ENCODE data around the gene GBF1. TPM values are rescaled to one million over a fixed set of nuclear protein-coding genes. Genes with fewer than 3 reads are reported as not detected.

Gene GBF1
- total and polyA plus RNA-seq, 2 experiments from 2014 or later, result 43.1 to 55.4 TPM

DNA sequence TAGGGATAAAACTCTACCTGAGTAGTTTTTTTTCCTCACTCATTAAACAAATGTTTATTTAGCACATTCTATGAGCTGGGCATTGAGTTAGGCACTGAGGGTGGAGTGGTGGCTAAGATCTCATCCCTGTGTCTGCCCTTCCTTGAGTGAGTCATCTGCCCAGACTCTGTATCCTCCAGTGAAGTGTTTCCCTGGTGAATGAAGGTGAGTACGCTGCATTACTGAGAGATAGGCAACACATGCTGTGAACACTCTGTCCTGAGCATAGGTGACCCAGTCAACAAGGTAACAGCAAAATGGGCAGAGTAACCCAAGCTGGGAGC lies 9.8 kb upstream of the GBF1 start:
- no peak overlapping the region for H3K27ac ChIP-seq
- no peaks in the 10 kb centered on the region for H4K20me1 ChIP-seq (ENCODE audit: insufficient read depth, poor library complexity, severe bottlenecking)
- H3K9me2 ChIP-seq (replicated peaks; ENCODE audit: insufficient read depth), result no peaks in the 10 kb centered on the region
- H3K79me2 ChIP-seq, result no peaks in the 10 kb centered on the region
- peaks cover 76% of the 10 kb centered on the region for H3K27me3 ChIP-seq
- no peak for DNase-seq (ENCODE audit: low spot score)
- H2AFZ ChIP-seq, result no peak overlapping the region
- H3K4me1 ChIP-seq (ENCODE audit: insufficient read depth), result peaks cover 13% of the 10 kb centered on the region
- no peaks in the 10 kb centered on the region for H3K36me3 ChIP-seq (replicated peaks; ENCODE audit: insufficient read depth, low read depth)
- 65% methylated on average over 1 of the region's 1 CpG for WGBS (ENCODE audit: low lambda C conversion rate, missing lambda C conversion rate)
- TF ChIP-seq EZH2phosphoT487 (IDR thresholded peaks at IDR 0.05; ENCODE audit: low read depth, severe bottlenecking, unreplicated experiment), result no peak
- no peak for TF ChIP-seq EZH2 (IDR thresholded peaks at IDR 0.05; ENCODE audit: borderline replicate concordance)
- TF ChIP-seq, protein P1, sequence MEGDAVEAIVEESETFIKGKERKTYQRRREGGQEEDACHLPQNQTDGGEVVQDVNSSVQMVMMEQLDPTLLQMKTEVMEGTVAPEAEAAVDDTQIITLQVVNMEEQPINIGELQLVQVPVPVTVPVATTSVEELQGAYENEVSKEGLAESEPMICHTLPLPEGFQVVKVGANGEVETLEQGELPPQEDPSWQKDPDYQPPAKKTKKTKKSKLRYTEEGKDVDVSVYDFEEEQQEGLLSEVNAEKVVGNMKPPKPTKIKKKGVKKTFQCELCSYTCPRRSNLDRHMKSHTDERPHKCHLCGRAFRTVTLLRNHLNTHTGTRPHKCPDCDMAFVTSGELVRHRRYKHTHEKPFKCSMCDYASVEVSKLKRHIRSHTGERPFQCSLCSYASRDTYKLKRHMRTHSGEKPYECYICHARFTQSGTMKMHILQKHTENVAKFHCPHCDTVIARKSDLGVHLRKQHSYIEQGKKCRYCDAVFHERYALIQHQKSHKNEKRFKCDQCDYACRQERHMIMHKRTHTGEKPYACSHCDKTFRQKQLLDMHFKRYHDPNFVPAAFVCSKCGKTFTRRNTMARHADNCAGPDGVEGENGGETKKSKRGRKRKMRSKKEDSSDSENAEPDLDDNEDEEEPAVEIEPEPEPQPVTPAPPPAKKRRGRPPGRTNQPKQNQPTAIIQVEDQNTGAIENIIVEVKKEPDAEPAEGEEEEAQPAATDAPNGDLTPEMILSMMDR (IDR thresholded peaks at IDR 0.05; ENCODE audit: poor library complexity), result no peak
- H3K4me3 ChIP-seq, result no peak overlapping the region
- no peak overlapping the region for H3K4me2 ChIP-seq
- H3K9me3 ChIP-seq (ENCODE audit: low read depth), result no peaks in the 10 kb centered on the region

DNA sequence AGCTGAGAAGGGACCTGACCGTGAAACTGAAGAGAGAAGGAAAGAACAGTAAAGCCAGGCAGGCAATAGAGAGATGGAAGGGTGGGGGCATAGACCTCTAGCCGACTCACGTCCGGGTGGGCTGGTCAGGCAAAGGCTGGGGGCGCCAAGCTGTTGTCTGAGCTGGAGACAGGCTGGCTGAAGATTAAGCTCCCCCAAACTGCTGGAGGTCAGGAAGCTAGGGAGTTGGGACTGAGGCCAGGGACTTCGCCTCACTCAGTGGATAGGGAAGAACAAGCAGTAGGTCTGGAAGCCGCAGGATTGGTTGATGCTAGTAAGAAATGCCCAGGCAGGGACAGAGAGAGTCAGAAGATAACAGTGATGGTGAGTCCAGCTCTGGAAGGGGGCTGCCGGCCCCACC lies 9.3 kb upstream of the GBF1 start:
- H3K27me3 ChIP-seq, result peaks cover 76% of the 10 kb centered on the region
- H3K9me2 ChIP-seq (replicated peaks; ENCODE audit: insufficient read depth), result no peaks in the 10 kb centered on the region
- TF ChIP-seq EZH2 (IDR thresholded peaks at IDR 0.05; ENCODE audit: borderline replicate concordance) (no peak), EZH2phosphoT487 (IDR thresholded peaks at IDR 0.05; ENCODE audit: low read depth, severe bottlenecking, unreplicated experiment) (no peak)
- TF ChIP-seq, protein P1 (IDR thresholded peaks at IDR 0.05; ENCODE audit: poor library complexity), result no peak
- WGBS (ENCODE audit: low lambda C conversion rate, missing lambda C conversion rate), result 64% methylated on average over 8 of the region's 8 CpGs
- H3K79me2 ChIP-seq, result no peaks in the 10 kb centered on the region
- H3K4me2 ChIP-seq, result no peak overlapping the region
- no peak overlapping the region for H3K27ac ChIP-seq
- H3K4me1 ChIP-seq (ENCODE audit: insufficient read depth), result peaks cover 9% of the 10 kb centered on the region
- DNase-seq (ENCODE audit: low spot score), result no peak
- no peak overlapping the region for H3K4me3 ChIP-seq
- no peaks in the 10 kb centered on the region for H3K36me3 ChIP-seq (replicated peaks; ENCODE audit: insufficient read depth, low read depth)
- H3K9me3 ChIP-seq (ENCODE audit: low read depth), result no peaks in the 10 kb centered on the region
- no peak overlapping the region for H2AFZ ChIP-seq
- H4K20me1 ChIP-seq (ENCODE audit: insufficient read depth, poor library complexity, severe bottlenecking), result no peaks in the 10 kb centered on the region

DNA sequence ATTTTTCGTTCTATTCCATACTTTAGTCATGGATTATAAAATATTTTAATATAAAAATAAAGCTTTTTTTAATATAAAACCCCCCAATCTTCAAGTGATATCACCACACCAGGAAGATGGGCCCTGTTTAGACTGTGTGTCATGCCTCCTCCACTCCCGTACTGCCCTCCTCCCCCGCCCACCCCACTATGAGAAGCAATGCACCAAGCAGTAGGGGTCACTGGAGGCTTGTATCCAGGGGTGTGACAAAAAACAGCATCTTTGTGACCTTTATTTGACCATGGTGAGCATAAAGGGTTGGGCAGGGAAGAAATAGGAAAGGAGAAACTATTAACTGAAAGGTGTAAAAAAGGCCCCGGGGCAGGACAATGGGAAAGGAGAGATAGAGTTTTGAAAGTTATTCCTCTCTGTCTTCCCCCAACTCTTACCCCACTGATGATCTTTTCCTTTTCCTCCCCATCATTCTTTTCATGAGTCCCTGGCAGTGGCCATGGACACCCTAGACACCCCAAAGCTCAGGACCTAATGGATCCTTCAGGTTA lies 7.5 kb upstream of the GBF1 start:
- H3K36me3 ChIP-seq (replicated peaks; ENCODE audit: insufficient read depth, low read depth), result no peaks in the 10 kb centered on the region
- no peak for DNase-seq (ENCODE audit: low spot score)
- no peak overlapping the region for H3K4me2 ChIP-seq
- H3K27me3 ChIP-seq, result peaks cover 61% of the 10 kb centered on the region
- no peak overlapping the region for H3K4me3 ChIP-seq
- no peaks in the 10 kb centered on the region for H3K9me2 ChIP-seq (replicated peaks; ENCODE audit: insufficient read depth)
- TF ChIP-seq, protein P1 (IDR thresholded peaks at IDR 0.05; ENCODE audit: poor library complexity), result no peak
- TF ChIP-seq EZH2phosphoT487 (IDR thresholded peaks at IDR 0.05; ENCODE audit: low read depth, severe bottlenecking, unreplicated experiment), result no peak
- no peak for TF ChIP-seq EZH2 (IDR thresholded peaks at IDR 0.05; ENCODE audit: borderline replicate concordance)
- 67% methylated on average over 4 of the region's 4 CpGs for whole genome bisulfite sequencing (ENCODE audit: low lambda C conversion rate, missing lambda C conversion rate)
- no peak overlapping the region for H2AFZ ChIP-seq
- no peaks in the 10 kb centered on the region for H4K20me1 ChIP-seq (ENCODE audit: insufficient read depth, poor library complexity, severe bottlenecking)
- H3K79me2 ChIP-seq, result no peaks in the 10 kb centered on the region
- no peak overlapping the region for H3K27ac ChIP-seq
- H3K4me1 ChIP-seq (ENCODE audit: insufficient read depth), result peaks cover 3% of the 10 kb centered on the region
- H3K9me3 ChIP-seq (ENCODE audit: low read depth), result no peaks in the 10 kb centered on the region

All from hepatocyte (in vitro differentiated cells).